Ovary (tissue), 3 donors: ENCODE measurements around the gene ALAD.

Source experiments
- EP300 ChIP-seq: sonication (generic); formaldehyde crosslinking; IDR thresholded peaks from one replicate; pipeline ENCODE4 v1.6.1; 2017; ENCODE audit warnings: antibody characterized with exemption
- TF ChIP-seq, protein P1 (sequence below), 3 donors: fragments of 450-650 bp in 2 of 3; fragments of 200-600 bp in 1 of 3; IDR thresholded peaks; one replicate each; pipeline versions ENCODE4 v1.5.1 to v1.8.0; 2016 to 2022; ENCODE audit warnings: antibody characterized with exemption in 3 of 3, mild to moderate bottlenecking in 1 of 3
- donor health status: DM: no; HTN: no; CAD: no.

DNA sequence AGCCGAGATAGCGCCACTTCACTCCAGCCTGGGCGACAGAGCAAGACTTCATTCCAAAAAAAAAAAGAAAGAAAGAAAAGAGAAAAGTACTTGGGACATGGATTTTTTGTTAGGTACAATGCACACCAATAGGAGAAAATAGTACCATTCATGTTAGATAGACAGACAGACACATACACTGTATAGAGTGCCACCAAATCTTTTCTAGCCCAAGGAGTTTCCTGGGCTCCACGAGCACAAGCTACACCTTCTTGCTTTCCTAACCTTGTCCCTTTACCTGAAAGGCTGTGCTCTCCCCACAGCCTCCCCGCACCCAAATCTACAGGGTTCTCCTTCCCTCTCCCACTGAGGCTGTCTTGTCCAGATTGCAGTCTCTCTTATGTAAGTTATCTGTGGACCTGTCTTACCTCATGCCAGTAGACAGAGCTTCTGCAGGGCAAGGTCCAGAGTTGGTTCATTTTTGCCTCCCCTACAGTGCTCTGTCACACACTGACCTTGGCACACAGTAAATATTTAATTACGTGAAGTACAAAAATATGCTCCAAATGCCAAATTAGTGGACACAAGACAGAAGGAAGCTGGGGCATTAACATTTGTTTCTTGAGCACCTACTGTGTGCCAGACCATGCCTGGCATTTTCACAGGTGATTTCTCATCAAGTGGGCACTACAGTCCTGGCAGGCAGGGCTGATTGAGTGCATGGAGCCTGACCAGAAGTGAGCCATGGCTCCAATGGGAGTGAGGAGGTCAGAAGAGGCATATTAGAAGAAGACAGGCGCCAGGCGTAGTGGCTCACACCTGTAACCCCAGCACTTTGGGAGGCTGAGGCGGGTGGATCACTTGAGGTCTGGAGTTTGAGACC lies 5.9 kb downstream of the ALAD start:
- TF ChIP-seq, protein P1, sequence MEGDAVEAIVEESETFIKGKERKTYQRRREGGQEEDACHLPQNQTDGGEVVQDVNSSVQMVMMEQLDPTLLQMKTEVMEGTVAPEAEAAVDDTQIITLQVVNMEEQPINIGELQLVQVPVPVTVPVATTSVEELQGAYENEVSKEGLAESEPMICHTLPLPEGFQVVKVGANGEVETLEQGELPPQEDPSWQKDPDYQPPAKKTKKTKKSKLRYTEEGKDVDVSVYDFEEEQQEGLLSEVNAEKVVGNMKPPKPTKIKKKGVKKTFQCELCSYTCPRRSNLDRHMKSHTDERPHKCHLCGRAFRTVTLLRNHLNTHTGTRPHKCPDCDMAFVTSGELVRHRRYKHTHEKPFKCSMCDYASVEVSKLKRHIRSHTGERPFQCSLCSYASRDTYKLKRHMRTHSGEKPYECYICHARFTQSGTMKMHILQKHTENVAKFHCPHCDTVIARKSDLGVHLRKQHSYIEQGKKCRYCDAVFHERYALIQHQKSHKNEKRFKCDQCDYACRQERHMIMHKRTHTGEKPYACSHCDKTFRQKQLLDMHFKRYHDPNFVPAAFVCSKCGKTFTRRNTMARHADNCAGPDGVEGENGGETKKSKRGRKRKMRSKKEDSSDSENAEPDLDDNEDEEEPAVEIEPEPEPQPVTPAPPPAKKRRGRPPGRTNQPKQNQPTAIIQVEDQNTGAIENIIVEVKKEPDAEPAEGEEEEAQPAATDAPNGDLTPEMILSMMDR (IDR thresholded peaks at IDR 0.05), result no peak
- no peak for TF ChIP-seq EP300
